ENCODE measurements around the gene UNK.

- TF ChIP-seq, protein P1, sequence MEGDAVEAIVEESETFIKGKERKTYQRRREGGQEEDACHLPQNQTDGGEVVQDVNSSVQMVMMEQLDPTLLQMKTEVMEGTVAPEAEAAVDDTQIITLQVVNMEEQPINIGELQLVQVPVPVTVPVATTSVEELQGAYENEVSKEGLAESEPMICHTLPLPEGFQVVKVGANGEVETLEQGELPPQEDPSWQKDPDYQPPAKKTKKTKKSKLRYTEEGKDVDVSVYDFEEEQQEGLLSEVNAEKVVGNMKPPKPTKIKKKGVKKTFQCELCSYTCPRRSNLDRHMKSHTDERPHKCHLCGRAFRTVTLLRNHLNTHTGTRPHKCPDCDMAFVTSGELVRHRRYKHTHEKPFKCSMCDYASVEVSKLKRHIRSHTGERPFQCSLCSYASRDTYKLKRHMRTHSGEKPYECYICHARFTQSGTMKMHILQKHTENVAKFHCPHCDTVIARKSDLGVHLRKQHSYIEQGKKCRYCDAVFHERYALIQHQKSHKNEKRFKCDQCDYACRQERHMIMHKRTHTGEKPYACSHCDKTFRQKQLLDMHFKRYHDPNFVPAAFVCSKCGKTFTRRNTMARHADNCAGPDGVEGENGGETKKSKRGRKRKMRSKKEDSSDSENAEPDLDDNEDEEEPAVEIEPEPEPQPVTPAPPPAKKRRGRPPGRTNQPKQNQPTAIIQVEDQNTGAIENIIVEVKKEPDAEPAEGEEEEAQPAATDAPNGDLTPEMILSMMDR (IDR thresholded peaks at IDR 0.05; ENCODE audit: low read depth, low read length) = no peak
- no peak for TF ChIP-seq EZH2phosphoT487 (IDR thresholded peaks at IDR 0.05; ENCODE audit: low read depth)
These were observed 28.6 kb upstream of the UNK start for GRCh38 chr17:75755990-75756389.

Data from OCI-LY3 (cell line).